Measurements from ENCODE around the gene HMHB1.

The HMHB1 gene

GRCh38 chr5:143812085-143812705, at the start of gene HMHB1:
Gene HMHB1, plus strand, starts transcription at chr5:143812161.
- Histone ChIP-seq H3K27me3 (ENCODE audit: insufficient read depth, low read length) (no peaks in the 10 kb centered on the region), H3K4me3 (ENCODE audit: low read length) (no peak within 1 kb of the TSS), H3K9me3 (ENCODE audit: insufficient read depth, low read depth, low read length) (no peaks in the 10 kb centered on the region), H3K36me3 (ENCODE audit: insufficient read depth, low read depth, low read length) (no peaks in the 10 kb centered on the region), H3K4me1 (ENCODE audit: insufficient read depth, low read length) (no peaks in the 10 kb centered on the region), H3K9ac (ENCODE audit: low read depth, low read length) (no peak within 1 kb of the TSS), H3K27ac (ENCODE audit: low read length) (no peak within 1 kb of the TSS)

GRCh38 chr5:143762636-143763220, 49.2 kb upstream of the HMHB1 start:
- Histone ChIP-seq H3K36me3 (ENCODE audit: insufficient read depth, low read depth, low read length) (no peaks in the 10 kb centered on the region), H3K9me3 (ENCODE audit: insufficient read depth, low read depth, low read length) (no peaks in the 10 kb centered on the region), H3K27ac (ENCODE audit: low read length) (no peak overlapping the region), H3K9ac (ENCODE audit: low read depth, low read length) (no peak overlapping the region), H3K4me1 (ENCODE audit: insufficient read depth, low read length) (no peaks in the 10 kb centered on the region), H3K27me3 (ENCODE audit: insufficient read depth, low read length) (no peaks in the 10 kb centered on the region), H3K4me3 (ENCODE audit: low read length) (no peak overlapping the region)

DNA sequence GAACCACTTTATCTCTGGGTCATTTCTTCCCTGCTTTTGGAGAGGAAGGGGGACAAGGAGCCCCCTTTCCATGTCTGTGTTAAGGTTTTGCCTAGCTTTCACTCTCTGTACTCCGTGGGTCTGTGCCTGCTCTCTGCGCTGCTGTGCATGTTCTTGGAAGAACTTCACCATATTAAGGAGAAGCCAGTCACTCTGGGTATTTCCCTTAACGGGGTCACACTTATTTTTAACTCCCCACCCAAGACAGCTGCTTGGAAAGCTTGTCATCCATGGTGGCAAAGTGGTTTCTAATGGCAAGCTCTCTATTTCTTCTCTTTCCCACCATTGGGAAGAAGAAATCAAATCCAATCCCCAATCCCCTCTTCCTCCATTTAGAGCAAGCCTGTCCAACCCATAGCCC, 44.8 kb upstream of the HMHB1 start:
- Histone ChIP-seq H3K27me3 (ENCODE audit: insufficient read depth, low read length) (no peaks in the 10 kb centered on the region), H3K36me3 (ENCODE audit: insufficient read depth, low read depth, low read length) (no peaks in the 10 kb centered on the region), H3K9ac (ENCODE audit: low read depth, low read length) (no peak overlapping the region), H3K27ac (ENCODE audit: low read length) (no peak overlapping the region), H3K9me3 (ENCODE audit: insufficient read depth, low read depth, low read length) (no peaks in the 10 kb centered on the region), H3K4me3 (ENCODE audit: low read length) (no peak overlapping the region), H3K4me1 (ENCODE audit: insufficient read depth, low read length) (no peaks in the 10 kb centered on the region)

DNA sequence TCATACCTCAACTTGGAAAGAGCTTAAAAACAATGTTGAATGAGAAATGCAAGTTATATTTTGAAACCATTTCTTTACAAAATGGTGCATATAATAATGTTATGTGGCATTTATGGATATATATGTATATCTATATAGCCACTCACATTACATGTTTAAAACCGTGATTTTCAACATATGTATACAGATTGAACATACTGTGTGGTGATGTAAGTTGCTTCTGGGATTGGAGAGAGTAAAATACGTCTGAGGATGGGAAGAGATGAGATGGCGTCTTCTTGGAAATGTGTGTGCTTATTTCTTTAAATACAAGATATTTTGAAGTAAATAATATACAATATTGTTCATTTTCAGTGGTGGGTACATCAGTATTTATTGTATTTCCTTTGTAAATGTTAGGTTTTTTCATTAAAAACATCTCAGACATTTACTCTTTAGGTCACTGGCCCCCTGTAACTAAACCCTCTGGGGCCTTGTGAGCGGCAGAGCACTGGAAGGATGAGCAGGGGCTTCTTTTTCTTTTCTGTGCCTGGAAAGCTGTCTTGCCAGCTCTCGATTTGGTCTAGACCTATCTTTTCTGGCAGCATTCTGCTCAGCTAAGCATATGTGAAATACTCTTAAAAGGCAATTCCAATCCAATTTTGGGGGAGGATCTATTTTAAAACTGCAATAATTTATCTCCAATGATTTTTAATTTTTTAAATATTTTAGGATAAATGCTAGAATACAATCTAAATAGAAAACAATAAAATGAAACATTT, 42.8 kb upstream of the HMHB1 start:
- no peak overlapping the region for H3K9ac ChIP-seq (ENCODE audit: low read depth, low read length)
- no peak overlapping the region for H3K27ac ChIP-seq (ENCODE audit: low read length)
- H3K27me3 ChIP-seq (ENCODE audit: insufficient read depth, low read length): no peaks in the 10 kb centered on the region
- no peaks in the 10 kb centered on the region for H3K9me3 ChIP-seq (ENCODE audit: insufficient read depth, low read depth, low read length)
- H3K4me1 ChIP-seq (ENCODE audit: insufficient read depth, low read length): no peaks in the 10 kb centered on the region
- H3K36me3 ChIP-seq (ENCODE audit: insufficient read depth, low read depth, low read length): no peaks in the 10 kb centered on the region
- H3K4me3 ChIP-seq (ENCODE audit: low read length): no peak overlapping the region

- Histone ChIP-seq H3K4me3 (ENCODE audit: low read length) (no peak overlapping the region), H3K4me1 (ENCODE audit: insufficient read depth, low read length) (no peaks in the 10 kb centered on the region), H3K9ac (ENCODE audit: low read depth, low read length) (no peak overlapping the region), H3K27ac (ENCODE audit: low read length) (no peak overlapping the region), H3K36me3 (ENCODE audit: insufficient read depth, low read depth, low read length) (no peaks in the 10 kb centered on the region), H3K27me3 (ENCODE audit: insufficient read depth, low read length) (no peaks in the 10 kb centered on the region), H3K9me3 (ENCODE audit: insufficient read depth, low read depth, low read length) (no peaks in the 10 kb centered on the region)
These were observed 41.5 kb upstream of the HMHB1 start for GRCh38 chr5:143770450-143770849.

GRCh38 chr5:143771189-143771588, 40.8 kb upstream of the HMHB1 start:
- no peaks in the 10 kb centered on the region for H3K36me3 ChIP-seq (ENCODE audit: insufficient read depth, low read depth, low read length)
- H3K27me3 ChIP-seq (ENCODE audit: insufficient read depth, low read length): no peaks in the 10 kb centered on the region
- H3K9me3 ChIP-seq (ENCODE audit: insufficient read depth, low read depth, low read length): no peaks in the 10 kb centered on the region
- no peak overlapping the region for H3K9ac ChIP-seq (ENCODE audit: low read depth, low read length)
- no peaks in the 10 kb centered on the region for H3K4me1 ChIP-seq (ENCODE audit: insufficient read depth, low read length)
- no peak overlapping the region for H3K4me3 ChIP-seq (ENCODE audit: low read length)
- no peak overlapping the region for H3K27ac ChIP-seq (ENCODE audit: low read length)

- H3K27me3 ChIP-seq (ENCODE audit: insufficient read depth, low read length): no peaks in the 10 kb centered on the region
- H3K36me3 ChIP-seq (ENCODE audit: insufficient read depth, low read depth, low read length): no peaks in the 10 kb centered on the region
- no peaks in the 10 kb centered on the region for H3K4me1 ChIP-seq (ENCODE audit: insufficient read depth, low read length)
- no peak overlapping the region for H3K4me3 ChIP-seq (ENCODE audit: low read length)
- no peaks in the 10 kb centered on the region for H3K9me3 ChIP-seq (ENCODE audit: insufficient read depth, low read depth, low read length)
- no peak overlapping the region for H3K27ac ChIP-seq (ENCODE audit: low read length)
- H3K9ac ChIP-seq (ENCODE audit: low read depth, low read length): no peak overlapping the region
These were observed 40.4 kb upstream of the HMHB1 start for GRCh38 chr5:143771602-143772001.

DNA sequence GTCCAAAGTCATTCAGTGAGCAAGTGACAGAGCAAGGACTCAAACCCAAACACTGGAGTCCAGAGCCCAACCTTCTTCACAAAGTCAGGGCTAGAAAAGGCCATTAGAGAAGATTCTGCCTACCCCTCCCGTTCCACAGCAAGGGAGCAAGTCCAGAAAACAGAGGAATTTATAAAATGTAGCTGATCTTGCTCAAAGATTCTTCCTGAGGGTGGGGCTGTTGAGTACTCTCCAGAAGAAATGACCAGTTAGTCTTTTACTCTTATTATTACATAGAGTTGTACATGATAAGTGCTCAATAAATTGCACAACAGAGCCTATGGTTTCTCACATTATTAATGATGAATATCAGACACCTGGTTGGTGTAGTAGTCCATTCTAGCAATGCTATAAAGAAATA, 39.3 kb upstream of the HMHB1 start:
- Histone ChIP-seq H3K27ac (ENCODE audit: low read length) (no peak overlapping the region), H3K27me3 (ENCODE audit: insufficient read depth, low read length) (no peaks in the 10 kb centered on the region), H3K9ac (ENCODE audit: low read depth, low read length) (no peak overlapping the region), H3K4me1 (ENCODE audit: insufficient read depth, low read length) (no peaks in the 10 kb centered on the region), H3K9me3 (ENCODE audit: insufficient read depth, low read depth, low read length) (no peaks in the 10 kb centered on the region), H3K4me3 (ENCODE audit: low read length) (no peak overlapping the region), H3K36me3 (ENCODE audit: insufficient read depth, low read depth, low read length) (no peaks in the 10 kb centered on the region)

- H3K4me1 ChIP-seq (ENCODE audit: insufficient read depth, low read length): no peaks in the 10 kb centered on the region
- H3K36me3 ChIP-seq (ENCODE audit: insufficient read depth, low read depth, low read length): no peaks in the 10 kb centered on the region
- H3K27me3 ChIP-seq (ENCODE audit: insufficient read depth, low read length): no peaks in the 10 kb centered on the region
- no peak overlapping the region for H3K9ac ChIP-seq (ENCODE audit: low read depth, low read length)
- no peak overlapping the region for H3K4me3 ChIP-seq (ENCODE audit: low read length)
- no peak overlapping the region for H3K27ac ChIP-seq (ENCODE audit: low read length)
- H3K9me3 ChIP-seq (ENCODE audit: insufficient read depth, low read depth, low read length): no peaks in the 10 kb centered on the region; the same call in 1 of the 2 replicates
These were observed 36.7 kb upstream of the HMHB1 start for GRCh38 chr5:143775258-143775657.

DNA sequence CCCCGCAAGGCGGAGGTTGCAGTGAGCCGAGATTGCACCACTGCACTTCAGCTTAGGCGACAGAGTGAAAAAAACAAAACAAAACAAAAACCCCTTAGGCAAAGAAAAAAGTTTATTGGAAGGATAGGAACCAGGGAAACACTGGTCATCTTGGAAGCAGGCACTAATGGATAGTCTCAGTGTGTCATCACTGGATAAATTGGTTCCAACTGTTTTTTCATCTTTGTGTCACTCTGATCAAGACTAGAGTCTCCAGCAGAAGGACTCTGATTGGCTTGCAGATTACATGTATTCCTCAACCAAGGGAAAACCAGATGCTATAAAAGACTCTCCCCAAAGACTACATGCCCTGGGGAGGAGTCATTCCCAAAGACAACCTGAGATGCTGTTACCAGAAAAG, 35.0 kb upstream of the HMHB1 start:
- no peaks in the 10 kb centered on the region for H3K27me3 ChIP-seq (ENCODE audit: insufficient read depth, low read length)
- H3K27ac ChIP-seq (ENCODE audit: low read length): no peak overlapping the region
- no peak overlapping the region for H3K9ac ChIP-seq (ENCODE audit: low read depth, low read length)
- no peaks in the 10 kb centered on the region for H3K4me1 ChIP-seq (ENCODE audit: insufficient read depth, low read length)
- no peaks in the 10 kb centered on the region for H3K36me3 ChIP-seq (ENCODE audit: insufficient read depth, low read depth, low read length)
- no peak overlapping the region for H3K4me3 ChIP-seq (ENCODE audit: low read length)
- no peaks in the 10 kb centered on the region; the same call in 1 of the 2 replicates for H3K9me3 ChIP-seq (ENCODE audit: insufficient read depth, low read depth, low read length)

- H3K9ac ChIP-seq (ENCODE audit: low read depth, low read length): no peak overlapping the region
- H3K4me1 ChIP-seq (ENCODE audit: insufficient read depth, low read length): peaks cover 12% of the 10 kb centered on the region; the same call in 1 of the 2 replicates
- no peaks in the 10 kb centered on the region for H3K36me3 ChIP-seq (ENCODE audit: insufficient read depth, low read depth, low read length)
- no peaks in the 10 kb centered on the region; the same call in 1 of the 2 replicates for H3K9me3 ChIP-seq (ENCODE audit: insufficient read depth, low read depth, low read length)
- H3K4me3 ChIP-seq (ENCODE audit: low read length): no peak overlapping the region
- H3K27me3 ChIP-seq (ENCODE audit: insufficient read depth, low read length): no peaks in the 10 kb centered on the region
- H3K27ac ChIP-seq (ENCODE audit: low read length): no peak overlapping the region
These were observed 32.5 kb upstream of the HMHB1 start for GRCh38 chr5:143779506-143779905.

DNA sequence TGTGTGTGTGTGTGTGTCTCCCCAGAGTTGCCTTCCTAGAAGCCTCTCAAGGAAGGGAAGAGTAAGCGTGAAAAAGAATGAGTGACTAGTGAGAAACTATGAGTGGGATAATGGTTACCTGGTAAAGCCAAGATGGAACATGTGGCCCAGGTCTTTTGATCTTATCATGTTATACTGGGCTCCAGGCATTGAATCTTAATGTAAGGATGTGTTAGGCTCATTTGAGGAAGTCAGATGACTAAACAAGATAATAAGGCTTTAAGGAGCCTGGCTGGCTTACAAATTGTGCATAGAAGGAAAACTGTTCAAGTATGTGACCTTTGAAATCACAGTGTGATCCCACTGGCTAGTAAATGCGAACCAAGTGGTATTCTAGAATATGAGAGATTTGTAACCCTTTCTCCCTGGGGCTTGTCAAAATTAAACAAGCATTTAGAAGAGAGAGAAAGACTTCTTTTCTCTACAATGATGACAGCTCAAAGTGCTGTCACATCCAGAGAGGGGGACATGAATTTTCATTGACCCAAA, 29.9 kb upstream of the HMHB1 start:
- Histone ChIP-seq H3K4me1 (ENCODE audit: insufficient read depth, low read length) (peaks cover 12% of the 10 kb centered on the region; the same call in 1 of the 2 replicates), H3K4me3 (ENCODE audit: low read length) (no peak overlapping the region), H3K27me3 (ENCODE audit: insufficient read depth, low read length) (no peaks in the 10 kb centered on the region), H3K9me3 (ENCODE audit: insufficient read depth, low read depth, low read length) (no peaks in the 10 kb centered on the region; the same call in 1 of the 2 replicates), H3K27ac (ENCODE audit: low read length) (no peak overlapping the region), H3K9ac (ENCODE audit: low read depth, low read length) (no peak overlapping the region), H3K36me3 (ENCODE audit: insufficient read depth, low read depth, low read length) (no peaks in the 10 kb centered on the region)

All from iPS-20b (cell line).